ENCODE results near the gene BLOC1S6. TPM values are rescaled to one million over a fixed set of nuclear protein-coding genes. Genes with fewer than 3 reads are reported as not detected.

The BLOC1S6 gene
- total RNA-seq, 6 donors from 2014 or later: 20.9 to 51.6 (median 36.9) TPM

DNA sequence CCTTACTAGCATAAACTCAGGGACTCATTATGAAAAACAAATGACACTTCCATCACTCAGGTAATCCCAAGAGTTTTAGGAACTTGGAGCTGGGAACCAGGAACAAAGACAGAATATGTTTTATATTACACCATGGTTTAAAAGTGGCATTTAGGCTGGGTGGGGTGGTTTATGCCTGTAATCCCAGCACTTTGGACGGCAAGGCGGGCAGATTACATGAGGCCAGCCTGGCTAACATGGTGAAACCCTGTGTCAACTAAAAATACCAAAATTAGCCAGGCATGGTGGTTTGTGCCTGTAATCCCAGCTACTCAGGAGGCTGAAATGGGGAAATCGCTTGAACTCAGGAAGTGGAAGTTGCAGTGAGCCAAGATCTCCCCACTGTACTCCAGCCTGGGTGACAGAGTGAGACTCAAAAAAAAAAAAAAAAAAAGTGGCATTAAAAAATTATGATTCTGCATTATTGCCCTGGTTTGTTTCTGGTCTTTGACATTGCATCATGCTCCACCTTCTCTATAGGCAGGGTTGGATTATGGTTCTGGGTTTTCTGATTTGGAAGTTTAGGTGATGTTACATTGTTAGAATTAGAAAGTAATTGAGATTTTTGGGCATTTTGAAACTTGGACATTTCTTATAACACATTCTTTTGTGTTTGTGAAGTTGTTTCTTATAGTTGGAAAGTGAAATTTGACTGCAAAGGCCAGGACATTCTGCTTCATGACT is 66.7 kb downstream of the BLOC1S6 start:
- ATAC-seq (ENCODE audit: low FRiP score in 2 of 2): peak in 1 of 2 donors; percentile 73

DNA sequence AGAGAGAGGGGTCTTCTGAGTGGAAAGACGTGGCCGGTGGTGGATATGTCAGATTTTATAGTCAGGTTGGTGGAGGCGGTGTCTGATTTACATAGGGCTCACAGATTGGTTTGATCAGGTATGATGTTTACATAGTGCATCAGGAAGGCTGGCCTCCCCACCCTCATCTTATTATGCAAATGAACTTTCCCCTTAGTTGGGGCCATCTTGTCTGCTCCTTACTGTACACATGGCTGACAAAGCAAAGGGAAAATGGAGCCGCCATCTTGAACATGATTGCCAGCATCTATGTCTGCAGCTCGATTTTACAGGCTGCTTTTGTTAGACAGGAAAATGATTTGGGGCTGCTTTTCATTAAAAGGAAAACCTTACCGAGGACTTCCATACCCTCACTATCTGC is 67.6 kb downstream of the BLOC1S6 start:
- H3K4me1 ChIP-seq: peaks cover 28 to 65% (median 34%) of the 10 kb centered on the region in 4 donors
- TF ChIP-seq POLR2AphosphoS5 (IDR thresholded peaks at IDR 0.05): no peak
- TF ChIP-seq POLR2A (IDR thresholded peaks at IDR 0.05): no peak
- no peak for TF ChIP-seq EP300 (IDR thresholded peaks at IDR 0.05)
- TF ChIP-seq, protein P1, sequence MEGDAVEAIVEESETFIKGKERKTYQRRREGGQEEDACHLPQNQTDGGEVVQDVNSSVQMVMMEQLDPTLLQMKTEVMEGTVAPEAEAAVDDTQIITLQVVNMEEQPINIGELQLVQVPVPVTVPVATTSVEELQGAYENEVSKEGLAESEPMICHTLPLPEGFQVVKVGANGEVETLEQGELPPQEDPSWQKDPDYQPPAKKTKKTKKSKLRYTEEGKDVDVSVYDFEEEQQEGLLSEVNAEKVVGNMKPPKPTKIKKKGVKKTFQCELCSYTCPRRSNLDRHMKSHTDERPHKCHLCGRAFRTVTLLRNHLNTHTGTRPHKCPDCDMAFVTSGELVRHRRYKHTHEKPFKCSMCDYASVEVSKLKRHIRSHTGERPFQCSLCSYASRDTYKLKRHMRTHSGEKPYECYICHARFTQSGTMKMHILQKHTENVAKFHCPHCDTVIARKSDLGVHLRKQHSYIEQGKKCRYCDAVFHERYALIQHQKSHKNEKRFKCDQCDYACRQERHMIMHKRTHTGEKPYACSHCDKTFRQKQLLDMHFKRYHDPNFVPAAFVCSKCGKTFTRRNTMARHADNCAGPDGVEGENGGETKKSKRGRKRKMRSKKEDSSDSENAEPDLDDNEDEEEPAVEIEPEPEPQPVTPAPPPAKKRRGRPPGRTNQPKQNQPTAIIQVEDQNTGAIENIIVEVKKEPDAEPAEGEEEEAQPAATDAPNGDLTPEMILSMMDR (IDR thresholded peaks at IDR 0.05): no peak
- H3K4me3 ChIP-seq: no peak overlapping the region
- ATAC-seq (ENCODE audit: low FRiP score in 2 of 2): no peak
- H3K27ac ChIP-seq: peak overlapping the region in 3 of 4 donors; percentile 7 to 55 (median 10)
- DNase-seq: no peak
- H3K27me3 ChIP-seq: no peaks in the 10 kb centered on the region
- no peaks in the 10 kb centered on the region for H3K9me3 ChIP-seq
- H3K36me3 ChIP-seq: peaks cover 0 to 8% (median 4%) of the 10 kb centered on the region in 4 donors
- 82 to 97% methylated on average over 6 of the region's 6 CpGs for WGBS, 2 donors

More for the DNA sequence above, 66.7 kb downstream of the BLOC1S6 start:
- whole genome bisulfite sequencing, 2 donors: 46 to 55% methylated on average over 3 of the region's 3 CpGs
- H3K27ac ChIP-seq: peak overlapping the region; percentile 10 to 66 (median 54)
- H3K27me3 ChIP-seq: no peaks in the 10 kb centered on the region
- peaks cover 34 to 65% (median 37%) of the 10 kb centered on the region in 4 donors for H3K4me1 ChIP-seq
- no peak overlapping the region for H3K4me3 ChIP-seq
- H3K9me3 ChIP-seq: no peaks in the 10 kb centered on the region
- peaks cover 0 to 3% (median 0%) of the 10 kb centered on the region in 4 donors for H3K36me3 ChIP-seq
- DNase-seq: peak in 1 of 2 donors; percentile 61
- TF ChIP-seq POLR2AphosphoS5 (IDR thresholded peaks at IDR 0.05) (peak in 1 of 2 donors; percentile 11), POLR2A (IDR thresholded peaks at IDR 0.05) (no peak)

DNA sequence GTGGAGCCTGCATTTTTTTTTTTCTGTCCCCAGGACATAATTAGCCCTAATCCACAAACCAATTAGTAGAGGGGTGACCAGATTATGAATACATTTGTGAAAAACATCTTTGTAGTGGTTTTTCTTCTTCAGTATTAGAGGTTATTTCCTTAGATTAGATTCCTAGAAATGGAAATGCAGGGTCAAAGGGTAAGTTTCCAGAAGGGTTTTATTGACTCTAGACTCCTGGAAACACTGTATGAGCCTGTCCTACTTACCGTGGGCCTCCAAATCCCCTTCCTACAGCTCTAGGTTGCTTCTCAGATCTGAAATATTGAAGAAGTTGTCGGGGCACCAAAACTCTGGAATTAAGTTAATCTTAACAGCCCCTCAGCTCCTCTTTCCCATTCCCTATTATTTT is 70.1 kb downstream of the BLOC1S6 start:
- H3K27me3 ChIP-seq: no peaks in the 10 kb centered on the region
- H3K4me3 ChIP-seq: no peak overlapping the region
- no peak overlapping the region for H3K27ac ChIP-seq
- DNase-seq: no peak
- H3K9me3 ChIP-seq: no peaks in the 10 kb centered on the region
- TF ChIP-seq, protein P1 (IDR thresholded peaks at IDR 0.05): no peak
- TF ChIP-seq EP300 (IDR thresholded peaks at IDR 0.05): no peak
- WGBS, 2 donors: 88 to 93% methylated on average over 2 of the region's 2 CpGs
- no peak for ATAC-seq (ENCODE audit: low FRiP score in 2 of 2)
- peaks cover 0 to 23% (median 9%) of the 10 kb centered on the region in 4 donors for H3K36me3 ChIP-seq
- peaks cover 33 to 62% (median 43%) of the 10 kb centered on the region in 4 donors for H3K4me1 ChIP-seq

DNA sequence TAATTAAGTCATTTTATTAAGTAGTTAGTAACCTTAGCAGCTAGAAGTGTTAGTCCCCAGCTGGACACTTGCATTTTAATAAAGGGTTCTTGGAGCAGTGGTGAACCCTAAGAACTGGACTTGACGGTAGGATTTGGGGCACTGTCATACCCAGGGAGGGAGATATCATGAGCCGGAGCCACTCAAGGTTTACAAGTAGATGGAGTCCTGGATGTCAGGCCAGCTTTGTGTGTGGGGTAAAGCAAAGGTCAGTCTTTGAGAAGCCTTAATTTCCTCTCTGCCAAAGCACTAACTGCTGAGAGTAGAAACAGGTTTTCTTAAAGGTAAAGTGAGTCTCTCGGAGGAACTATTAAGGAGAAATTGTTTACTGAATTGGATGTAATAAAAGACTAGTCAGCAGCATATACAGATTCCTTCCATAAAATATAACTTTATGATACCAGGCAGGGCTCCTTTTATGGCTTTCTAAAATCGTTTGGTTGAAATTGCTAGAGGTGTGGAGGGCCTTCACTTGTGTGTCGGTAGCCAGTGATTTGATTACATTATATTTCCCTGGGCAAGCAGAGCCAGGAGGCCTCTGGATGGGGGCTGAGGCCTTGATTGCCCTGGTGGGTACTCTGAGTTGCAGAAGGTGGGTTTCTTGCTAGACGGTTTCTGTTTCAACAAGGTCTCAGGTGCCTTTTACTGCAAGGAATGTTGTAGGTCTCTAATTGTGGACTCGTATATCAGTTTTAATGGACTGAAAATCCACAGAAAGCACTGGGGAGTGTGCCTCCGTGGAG is 70.8 kb downstream of the BLOC1S6 start:
- no peak for ATAC-seq (ENCODE audit: low FRiP score in 2 of 2)
- H3K27ac ChIP-seq: no peak overlapping the region
- WGBS, 2 donors: 67 to 82% methylated on average over 7 to 8 of the region's 8 CpGs
- H3K4me1 ChIP-seq: peaks cover 33 to 59% (median 43%) of the 10 kb centered on the region in 4 donors
- H3K27me3 ChIP-seq: no peaks in the 10 kb centered on the region
- DNase-seq: no peak
- no peak overlapping the region for H3K4me3 ChIP-seq
- peaks cover 0 to 30% (median 16%) of the 10 kb centered on the region in 4 donors for H3K36me3 ChIP-seq
- TF ChIP-seq POLR2AphosphoS5 (IDR thresholded peaks at IDR 0.05) (no peak), EP300 (IDR thresholded peaks at IDR 0.05) (no peak), POLR2A (IDR thresholded peaks at IDR 0.05) (no peak)
- TF ChIP-seq, protein P1 (IDR thresholded peaks at IDR 0.05): no peak
- no peaks in the 10 kb centered on the region for H3K9me3 ChIP-seq

Small RNAs within 50 kb of the gene (small RNA-seq; reads per million reads assigned to genes)
- 0 reads per million in 4 donors for gene DPPA5P2
- 0 reads per million in 4 donors for gene RF00019

Other genes starting within 250 kb of the BLOC1S6 start
- 10 to 100 TPM in 1 of 6 donors, 1 to 10 TPM in 5; 3.2 to 13.6 (median 6.6) TPM for gene GATM, start 208.8 kb upstream of the BLOC1S6 start, total RNA-seq
- 1 to 10 TPM; 1.4 to 7.3 (median 5.6) TPM for gene SLC30A4, start 64.6 kb upstream of the BLOC1S6 start, total RNA-seq
- 100 to 1,000 TPM in 4 of 6 donors, 10 to 100 TPM in 2; 74.7 to 181 (median 110) TPM for gene SQOR, start 47.6 kb downstream of the BLOC1S6 start, total RNA-seq